ENCODE measurements around the gene PDZRN3. TPM values are rescaled to one million over a fixed set of nuclear protein-coding genes. Genes with fewer than 3 reads are reported as not detected.

PDZRN3 gene
- total RNA-seq, 1 experiment from 2014 or later = 5.9 TPM

DNA sequence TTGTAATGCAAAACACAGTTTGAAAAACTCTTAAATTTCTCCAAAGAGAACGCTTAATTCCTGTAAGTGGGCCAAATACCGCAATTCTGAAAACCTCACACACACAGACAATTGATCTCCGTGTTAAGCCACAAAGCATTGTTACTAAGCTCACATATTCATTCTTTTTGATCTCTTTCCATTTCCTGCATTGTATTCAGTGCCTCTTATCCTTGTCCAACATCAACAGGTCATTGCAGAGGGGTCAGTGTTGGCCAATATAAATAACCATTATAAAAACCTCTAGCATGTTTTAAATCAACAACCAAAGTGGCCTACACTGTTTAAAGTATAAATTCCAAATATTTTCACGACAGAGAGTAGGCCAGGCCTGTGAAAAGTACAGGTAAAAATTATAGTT is 171.1 kb downstream of the PDZRN3 start:
- H3K23ac ChIP-seq (ENCODE audit: insufficient read length, low read depth, low read length) = no peak overlapping the region
- H4K20me1 ChIP-seq (ENCODE audit: control insufficient read depth, insufficient read depth, insufficient read length) = no peaks in the 10 kb centered on the region
- no peak overlapping the region for H2BK12ac ChIP-seq (ENCODE audit: insufficient read length, low read depth, low read length)
- no peak overlapping the region for H2AFZ ChIP-seq (ENCODE audit: low read length)
- H3K9ac ChIP-seq (ENCODE audit: extremely low read depth, insufficient read length, low read length) = no peak overlapping the region
- Mint-ChIP-seq H3K4me1 (peaks cover 14 to 17% of the 10 kb centered on the region in 2 experiments), H3K36me3 (ENCODE audit: insufficient read depth in 1 of 3, low read depth in 3 of 3) (no peaks in the 10 kb centered on the region), H3K27ac (no peak overlapping the region; a peak in 1 of 7 replicates), H3K9me3 (no peaks in the 10 kb centered on the region), H3K4me3 (no peak overlapping the region), H3K27me3 (ENCODE audit: low read depth) (no peaks in the 10 kb centered on the region)
- H3T11ph ChIP-seq (ENCODE audit: low read length) = no peak overlapping the region
- no CpG with 5 or more reads among the region's 4 CpGs for WGBS (ENCODE audit: extremely low coverage, insufficient read length, low lambda C conversion rate)
- no peak overlapping the region for H3K4me2 ChIP-seq (ENCODE audit: insufficient read depth, insufficient read length, low read length)
- H3K27me3 ChIP-seq (ENCODE audit: insufficient read depth, low read length) = no peaks in the 10 kb centered on the region
- H3K23me2 ChIP-seq (ENCODE audit: insufficient read length, low read depth, low read length, poor library complexity, severe bottlenecking) = no peaks in the 10 kb centered on the region
- no peak overlapping the region for H3K56ac ChIP-seq (ENCODE audit: insufficient read length, low read depth, low read length)
- no peak overlapping the region for H2BK5ac ChIP-seq (ENCODE audit: insufficient read length, low read length)
- no peak overlapping the region for H2AK5ac ChIP-seq (ENCODE audit: insufficient read length, low read length)
- no peak overlapping the region for H4K91ac ChIP-seq (ENCODE audit: insufficient read length, low read depth, low read length)
- H3K27ac ChIP-seq (ENCODE audit: insufficient read length, low read depth, low read length) = no peak overlapping the region
- no peak overlapping the region for H4K8ac ChIP-seq (replicated peaks; ENCODE audit: insufficient read length, low read depth, low read length)
- no peak for DNase-seq
- no peaks in the 10 kb centered on the region for H3K9me3 ChIP-seq (ENCODE audit: control insufficient read depth, low read depth, low read length)
- peaks cover 11% of the 10 kb centered on the region; the same call in 1 of the 2 replicates for H3K4me1 ChIP-seq (ENCODE audit: insufficient read depth, low read length)
- no peak overlapping the region for H3K14ac ChIP-seq (ENCODE audit: insufficient read depth, low read length)
- H2BK20ac ChIP-seq (ENCODE audit: low read depth, low read length, poor library complexity, severe bottlenecking) = no peak overlapping the region
- H3K79me1 ChIP-seq (ENCODE audit: insufficient read depth, low read depth, low read length, poor library complexity, severe bottlenecking) = no peaks in the 10 kb centered on the region
- H4K5ac ChIP-seq (ENCODE audit: insufficient read length, low read depth, low read length) = no peak overlapping the region
- no peak overlapping the region for H3K4ac ChIP-seq (ENCODE audit: low read depth, low read length)
- H2BK15ac ChIP-seq (ENCODE audit: low read depth, low read length) = no peak overlapping the region
- TF ChIP-seq, protein P1, sequence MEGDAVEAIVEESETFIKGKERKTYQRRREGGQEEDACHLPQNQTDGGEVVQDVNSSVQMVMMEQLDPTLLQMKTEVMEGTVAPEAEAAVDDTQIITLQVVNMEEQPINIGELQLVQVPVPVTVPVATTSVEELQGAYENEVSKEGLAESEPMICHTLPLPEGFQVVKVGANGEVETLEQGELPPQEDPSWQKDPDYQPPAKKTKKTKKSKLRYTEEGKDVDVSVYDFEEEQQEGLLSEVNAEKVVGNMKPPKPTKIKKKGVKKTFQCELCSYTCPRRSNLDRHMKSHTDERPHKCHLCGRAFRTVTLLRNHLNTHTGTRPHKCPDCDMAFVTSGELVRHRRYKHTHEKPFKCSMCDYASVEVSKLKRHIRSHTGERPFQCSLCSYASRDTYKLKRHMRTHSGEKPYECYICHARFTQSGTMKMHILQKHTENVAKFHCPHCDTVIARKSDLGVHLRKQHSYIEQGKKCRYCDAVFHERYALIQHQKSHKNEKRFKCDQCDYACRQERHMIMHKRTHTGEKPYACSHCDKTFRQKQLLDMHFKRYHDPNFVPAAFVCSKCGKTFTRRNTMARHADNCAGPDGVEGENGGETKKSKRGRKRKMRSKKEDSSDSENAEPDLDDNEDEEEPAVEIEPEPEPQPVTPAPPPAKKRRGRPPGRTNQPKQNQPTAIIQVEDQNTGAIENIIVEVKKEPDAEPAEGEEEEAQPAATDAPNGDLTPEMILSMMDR (conservative IDR thresholded peaks at IDR 0.05) = no peak
- no peak overlapping the region for H2BK120ac ChIP-seq (ENCODE audit: low read depth, low read length, poor library complexity, severe bottlenecking)
- no peaks in the 10 kb centered on the region for H3K79me2 ChIP-seq (ENCODE audit: insufficient read depth, low read length)
- H3K18ac ChIP-seq (ENCODE audit: insufficient read length, low read depth, low read length) = no peak overlapping the region

Data from H9 (cell line).